ENCODE data around the gene HMGN3.

HMGN3 gene

DNA sequence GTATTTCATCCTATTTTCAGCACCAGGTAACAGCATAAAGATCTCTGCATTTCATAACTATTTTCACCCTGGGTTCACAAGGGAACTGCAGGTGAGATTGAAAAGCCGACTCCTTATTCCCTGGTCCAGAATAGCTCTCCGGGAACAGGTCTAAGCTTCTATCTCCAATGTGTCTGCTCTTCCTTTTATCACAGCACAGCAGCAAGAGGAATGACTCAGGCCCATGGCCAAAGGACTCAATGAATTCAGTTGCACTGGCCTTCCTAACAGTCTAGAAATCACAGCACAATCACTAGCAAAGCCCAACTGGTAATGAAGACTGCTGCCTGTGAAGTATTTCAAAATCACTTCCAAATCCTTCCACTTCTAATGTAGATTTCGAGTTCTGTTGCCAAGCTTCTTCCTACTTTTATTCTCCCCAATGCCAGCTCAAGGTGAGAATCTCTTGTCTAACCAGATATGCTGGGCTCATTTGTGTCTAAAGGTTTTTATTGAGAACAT, 30.7 kb downstream of the HMGN3 start:
- no peak overlapping the region for H3K4me3 ChIP-seq (ENCODE audit: control insufficient read depth, low read depth, low read length)
- TF ChIP-seq, protein P1, sequence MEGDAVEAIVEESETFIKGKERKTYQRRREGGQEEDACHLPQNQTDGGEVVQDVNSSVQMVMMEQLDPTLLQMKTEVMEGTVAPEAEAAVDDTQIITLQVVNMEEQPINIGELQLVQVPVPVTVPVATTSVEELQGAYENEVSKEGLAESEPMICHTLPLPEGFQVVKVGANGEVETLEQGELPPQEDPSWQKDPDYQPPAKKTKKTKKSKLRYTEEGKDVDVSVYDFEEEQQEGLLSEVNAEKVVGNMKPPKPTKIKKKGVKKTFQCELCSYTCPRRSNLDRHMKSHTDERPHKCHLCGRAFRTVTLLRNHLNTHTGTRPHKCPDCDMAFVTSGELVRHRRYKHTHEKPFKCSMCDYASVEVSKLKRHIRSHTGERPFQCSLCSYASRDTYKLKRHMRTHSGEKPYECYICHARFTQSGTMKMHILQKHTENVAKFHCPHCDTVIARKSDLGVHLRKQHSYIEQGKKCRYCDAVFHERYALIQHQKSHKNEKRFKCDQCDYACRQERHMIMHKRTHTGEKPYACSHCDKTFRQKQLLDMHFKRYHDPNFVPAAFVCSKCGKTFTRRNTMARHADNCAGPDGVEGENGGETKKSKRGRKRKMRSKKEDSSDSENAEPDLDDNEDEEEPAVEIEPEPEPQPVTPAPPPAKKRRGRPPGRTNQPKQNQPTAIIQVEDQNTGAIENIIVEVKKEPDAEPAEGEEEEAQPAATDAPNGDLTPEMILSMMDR (conservative IDR thresholded peaks at IDR 0.05; ENCODE audit: control insufficient read depth, insufficient read depth, low read depth, low read length) = no peak
- no peak for DNase-seq (ENCODE audit: low read depth)

DNA sequence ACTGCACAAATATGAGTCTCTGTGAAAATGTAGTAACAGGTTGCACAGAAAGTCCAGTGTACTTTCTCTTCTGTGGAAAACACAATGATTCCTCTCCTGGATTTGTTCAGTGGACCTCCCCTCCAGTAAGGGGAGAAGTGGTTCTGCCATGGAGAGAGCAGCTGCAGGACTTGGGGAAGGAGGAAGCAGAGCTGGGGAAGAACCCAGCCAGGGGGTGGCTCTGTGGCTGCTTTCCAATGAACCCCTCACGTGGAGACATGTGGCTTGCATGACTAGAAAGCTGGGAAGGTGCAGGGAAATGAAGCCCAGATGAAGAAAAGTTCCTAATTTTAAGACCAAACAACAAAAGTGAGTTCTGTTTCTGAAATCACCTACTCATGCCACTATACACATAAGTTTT, 31.9 kb downstream of the HMGN3 start:
- TF ChIP-seq, protein P1 (conservative IDR thresholded peaks at IDR 0.05; ENCODE audit: control insufficient read depth, insufficient read depth, low read depth, low read length) = no peak

DNA sequence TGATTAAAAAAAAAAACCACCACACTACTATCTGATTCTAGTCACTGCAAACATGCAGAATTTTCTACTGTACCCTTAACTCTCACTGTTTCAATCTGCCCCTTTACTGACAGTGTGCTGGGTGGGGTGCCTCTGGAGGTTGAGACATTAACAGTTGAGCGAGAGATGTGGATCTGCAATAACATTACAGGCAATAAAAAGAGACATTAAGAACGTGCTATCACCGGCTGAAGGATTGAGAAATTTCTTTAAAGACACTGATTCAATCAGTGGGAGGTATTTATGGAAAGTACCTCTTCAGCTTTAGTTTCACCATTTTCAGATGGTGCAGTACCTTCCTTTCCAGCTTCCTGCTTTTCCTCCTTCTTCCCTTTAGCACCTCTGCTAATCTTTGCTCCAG, 32.5 kb downstream of the HMGN3 start:
- no peak overlapping the region for H3K4me3 ChIP-seq (ENCODE audit: control insufficient read depth, low read depth, low read length)
- no peak for DNase-seq (ENCODE audit: low read depth)
- TF ChIP-seq, protein P1 (conservative IDR thresholded peaks at IDR 0.05; ENCODE audit: control insufficient read depth, insufficient read depth, low read depth, low read length) = no peak

More for the DNA sequence above, 31.9 kb downstream of the HMGN3 start:
- no peak for DNase-seq (ENCODE audit: low read depth)
- no peak overlapping the region for H3K4me3 ChIP-seq (ENCODE audit: control insufficient read depth, low read depth, low read length)

DNA sequence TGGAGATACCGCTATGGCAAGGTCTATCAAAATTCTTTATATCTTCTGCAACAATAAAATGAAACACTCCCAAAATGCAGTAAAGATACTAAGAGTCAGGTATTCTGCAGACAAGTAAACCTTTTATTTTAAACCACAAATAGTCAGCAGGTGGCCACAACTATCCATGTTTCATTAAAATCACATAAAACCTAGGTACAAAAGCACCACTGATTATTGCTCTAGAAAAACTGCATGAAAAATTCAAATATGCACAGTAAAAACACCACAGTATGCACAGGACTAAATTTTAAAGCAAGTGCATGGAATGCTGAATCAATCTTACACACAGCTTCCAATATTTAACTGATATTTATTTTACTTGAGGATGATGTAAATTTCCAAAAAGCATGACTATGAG, 33.3 kb downstream of the HMGN3 start:
- TF ChIP-seq, protein P1 (conservative IDR thresholded peaks at IDR 0.05; ENCODE audit: control insufficient read depth, insufficient read depth, low read depth, low read length) = no peak
- no peak overlapping the region for H3K4me3 ChIP-seq (ENCODE audit: control insufficient read depth, low read depth, low read length)
- no peak for DNase-seq (ENCODE audit: low read depth)

DNA sequence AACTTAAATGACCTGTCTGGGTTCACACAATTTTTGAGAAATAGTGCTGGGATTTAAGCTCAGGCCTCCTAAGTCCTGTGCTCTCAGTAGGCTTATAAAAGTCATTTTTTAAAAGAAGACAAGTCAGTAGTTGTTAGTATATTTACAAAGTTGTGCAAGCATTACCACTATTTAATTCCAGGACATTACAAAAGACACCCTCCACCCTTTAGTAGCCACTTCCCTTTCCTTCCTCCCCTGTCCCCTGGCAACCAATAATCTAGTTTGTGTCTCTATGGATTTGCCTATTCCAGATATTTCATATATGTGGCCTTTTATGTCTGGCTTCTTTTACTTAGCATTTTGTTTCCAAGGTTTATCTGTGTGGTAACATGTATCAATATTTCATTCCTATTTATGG, 37.6 kb downstream of the HMGN3 start:
- DNase-seq (ENCODE audit: low read depth) = no peak
- H3K4me3 ChIP-seq (ENCODE audit: control insufficient read depth, low read depth, low read length) = no peak overlapping the region
- TF ChIP-seq, protein P1 (conservative IDR thresholded peaks at IDR 0.05; ENCODE audit: control insufficient read depth, insufficient read depth, low read depth, low read length) = no peak

GRCh38 chr6:79193971-79194370, 40.5 kb downstream of the HMGN3 start:
- no peak overlapping the region for H3K4me3 ChIP-seq (ENCODE audit: control insufficient read depth, low read depth, low read length)
- TF ChIP-seq, protein P1 (conservative IDR thresholded peaks at IDR 0.05; ENCODE audit: control insufficient read depth, insufficient read depth, low read depth, low read length) = no peak
- peak; percentile 50 for DNase-seq (ENCODE audit: low read depth)

Measured in fibroblast of mammary gland (primary cell).